GM21423 (cell line): ENCODE data around the gene CCDC183.
"Not testable (repeated sequence)": the region's sequence is repeated elsewhere in the genome, so short reads cannot be mapped to it uniquely, and the experiment has no call there.

Experiments
- ATAC-seq: cut with Tn5 transposase; IDR thresholded peaks from one replicate; pipeline ENCODE4 v1.9.1; 2021; ENCODE audit warnings: mild to moderate bottlenecking, moderate library complexity; ENCODE audit not compliant: unreplicated experiment

The CCDC183 gene

GRCh38 chr9:136784249-136784996 lies 11.7 kb upstream of the CCDC183 start:
- ATAC-seq = no peak

- no peak for ATAC-seq
Measured at GRCh38 chr9:136784997-136785361, 11.2 kb upstream of the CCDC183 start.

- not testable (repeated sequence) for ATAC-seq
Measured at GRCh38 chr9:136785565-136786355, 10.4 kb upstream of the CCDC183 start.

GRCh38 chr9:136786451-136786850 lies 9.7 kb upstream of the CCDC183 start:
- ATAC-seq = no peak

DNA sequence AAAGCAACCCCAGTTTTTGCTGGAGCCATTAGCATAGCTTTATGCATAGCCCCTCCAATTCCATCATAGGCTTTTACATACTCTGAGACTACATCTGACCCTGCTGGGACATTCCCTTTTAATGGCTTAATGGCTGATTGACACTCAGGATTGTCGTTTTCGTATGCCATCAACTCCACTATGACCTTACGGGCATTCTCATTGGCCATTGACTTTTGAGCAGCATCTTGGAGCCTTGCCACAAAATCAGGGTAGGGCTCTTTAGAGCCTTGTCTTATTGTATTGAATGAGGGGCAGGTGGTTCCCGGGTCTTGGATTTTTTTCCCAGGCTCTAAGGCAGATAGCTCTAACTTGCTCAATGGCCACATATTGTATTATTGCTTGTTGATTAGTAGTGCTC lies 9.2 kb upstream of the CCDC183 start:
- ATAC-seq = not testable (repeated sequence)

GRCh38 chr9:136787690-136788400 lies 8.3 kb upstream of the CCDC183 start:
- ATAC-seq = no peak

GRCh38 chr9:136788644-136789522 lies 7.3 kb upstream of the CCDC183 start:
- ATAC-seq = not testable (repeated sequence)

DNA sequence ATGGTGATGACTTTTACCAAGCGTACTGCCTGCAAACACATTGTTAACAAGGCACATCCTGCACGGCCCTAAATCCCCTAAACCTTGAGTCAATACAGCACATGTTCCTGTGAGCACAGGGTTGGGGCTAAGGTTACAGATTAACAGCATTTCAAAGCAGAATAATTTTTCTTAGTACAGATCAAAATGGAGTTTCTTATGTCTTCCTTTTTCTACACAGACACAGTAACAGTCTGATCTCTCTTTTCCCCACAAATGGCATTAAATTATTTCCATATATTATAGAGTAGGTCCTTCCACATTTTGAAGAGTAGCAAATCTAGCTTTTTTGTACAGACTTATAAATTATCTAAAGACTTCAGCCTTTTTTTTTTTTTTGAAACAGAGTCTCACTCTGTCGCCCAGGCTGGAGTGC lies 6.6 kb upstream of the CCDC183 start:
- ATAC-seq = no peak

DNA sequence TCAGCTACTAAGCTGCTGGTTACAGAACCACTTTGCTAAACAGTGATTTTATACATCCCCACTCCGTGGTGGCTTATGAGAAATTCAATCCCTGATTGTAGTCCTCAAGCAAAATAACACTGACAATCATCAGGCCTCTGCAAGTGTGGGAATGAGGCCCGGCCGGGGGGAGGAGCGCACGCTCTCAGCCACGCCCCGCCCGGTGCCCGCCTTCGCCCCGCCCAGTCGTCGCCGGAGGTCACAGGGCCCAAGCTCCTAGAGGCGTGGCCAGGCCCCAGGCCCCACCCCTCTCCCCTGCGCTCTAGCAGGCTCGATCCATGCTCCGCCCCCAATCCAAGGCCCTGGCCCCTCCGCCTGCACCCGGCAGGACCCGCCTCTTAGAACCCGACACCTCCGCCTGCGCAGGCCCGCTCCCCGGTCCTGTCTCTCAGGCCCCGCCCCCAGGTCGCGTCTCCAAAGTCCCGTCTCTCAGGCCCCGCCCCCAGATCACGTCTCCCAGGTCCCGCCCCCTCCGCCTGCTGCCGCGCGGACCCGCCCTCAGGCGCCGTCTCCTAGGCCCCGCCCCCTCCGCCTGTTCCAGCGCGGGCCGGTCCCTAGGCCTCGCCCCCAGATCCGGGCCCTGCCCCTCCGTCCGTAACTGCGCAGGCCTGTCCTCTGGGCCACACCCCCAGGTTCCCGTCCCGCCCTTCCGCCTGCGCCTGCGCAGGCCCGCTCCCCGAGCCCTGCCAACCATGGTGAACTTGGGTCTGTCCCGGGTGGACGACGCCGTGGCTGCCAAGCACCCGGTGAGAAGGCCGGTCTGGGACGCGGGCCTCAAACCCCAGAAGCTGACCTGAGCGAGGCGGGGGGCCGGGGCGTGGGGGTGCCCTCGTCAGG lies 5.3 kb upstream of the CCDC183 start, which contains the start of gene TMEM141:
TSS of gene TMEM141 (plus strand) at position 705 of the 876 bp plus-strand sequence. CDS start at position 732, 27 bp downstream.
- peak; percentile 84 for ATAC-seq

DNA sequence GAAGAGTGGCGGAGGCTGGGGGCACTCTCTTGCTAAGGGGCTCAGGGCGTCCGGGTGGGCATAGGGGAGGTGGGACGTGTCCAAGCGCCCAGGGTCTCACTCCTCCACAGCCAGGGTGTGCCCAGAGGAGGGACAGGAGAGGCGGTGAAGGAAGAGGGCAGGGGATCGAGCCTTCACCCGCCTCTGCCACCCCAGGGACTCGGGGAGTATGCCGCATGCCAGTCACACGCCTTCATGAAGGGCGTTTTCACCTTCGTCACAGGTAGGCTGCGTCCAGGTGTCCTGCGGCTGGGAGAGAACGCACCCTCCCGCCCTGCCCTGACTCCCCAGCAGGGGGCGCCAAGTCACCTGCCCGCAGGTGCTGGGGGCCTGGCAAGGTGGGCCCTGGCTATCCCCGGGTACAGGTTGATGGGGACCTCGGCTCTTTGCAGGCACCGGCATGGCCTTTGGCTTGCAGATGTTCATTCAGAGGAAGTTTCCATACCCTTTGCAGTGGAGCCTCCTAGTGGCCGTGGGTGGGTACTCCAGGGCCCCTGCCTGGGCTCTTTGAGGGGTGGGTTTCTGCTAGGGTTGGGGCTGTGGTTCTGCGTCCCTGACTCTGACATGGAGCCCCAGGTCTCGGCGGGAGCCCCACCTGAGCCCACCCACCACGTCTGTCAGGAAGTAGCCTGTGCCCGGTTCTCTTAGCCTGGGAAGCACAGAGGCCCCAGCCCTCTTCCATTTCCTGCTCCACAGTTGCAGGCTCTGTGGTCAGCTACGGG lies 4.4 kb upstream of the CCDC183 start:
- ATAC-seq = no peak

DNA sequence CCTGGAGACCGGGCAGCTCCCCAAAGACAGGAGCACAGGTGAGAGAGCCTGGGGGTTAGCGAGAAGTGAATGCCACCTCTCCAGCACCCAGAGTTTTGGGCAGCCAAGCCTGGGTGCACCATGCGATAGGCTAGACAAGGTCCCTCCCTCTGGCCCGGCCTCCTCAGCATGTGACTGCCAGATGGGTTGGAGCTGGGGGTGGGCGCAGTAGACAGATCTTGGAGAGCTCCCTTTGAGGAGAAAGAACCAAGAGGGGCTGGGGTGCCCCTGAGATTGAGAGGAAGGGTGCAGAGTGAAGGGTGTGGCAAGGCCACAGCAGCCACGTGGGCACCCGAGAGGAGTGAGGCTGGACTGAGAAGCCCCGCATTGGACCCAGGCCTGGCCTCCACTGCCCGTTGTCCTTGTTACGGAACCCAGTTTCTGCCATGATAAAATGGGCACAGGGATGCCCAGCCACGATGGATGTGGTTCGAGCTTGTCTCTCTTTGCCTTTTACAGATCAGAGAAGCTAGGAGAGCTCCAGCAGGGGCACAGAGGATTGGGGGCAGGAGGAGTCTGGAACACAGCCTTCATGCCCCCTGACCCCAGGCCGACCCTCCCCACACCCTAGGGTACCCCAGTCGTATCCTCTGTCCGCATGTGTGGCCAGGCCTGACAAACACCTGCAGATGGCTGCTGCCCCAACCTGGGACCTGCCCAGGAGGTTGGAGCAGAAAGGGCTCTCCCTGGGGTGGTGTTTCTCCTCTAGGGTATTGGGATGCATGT lies 3.6 kb upstream of the CCDC183 start:
- ATAC-seq = no peak

DNA sequence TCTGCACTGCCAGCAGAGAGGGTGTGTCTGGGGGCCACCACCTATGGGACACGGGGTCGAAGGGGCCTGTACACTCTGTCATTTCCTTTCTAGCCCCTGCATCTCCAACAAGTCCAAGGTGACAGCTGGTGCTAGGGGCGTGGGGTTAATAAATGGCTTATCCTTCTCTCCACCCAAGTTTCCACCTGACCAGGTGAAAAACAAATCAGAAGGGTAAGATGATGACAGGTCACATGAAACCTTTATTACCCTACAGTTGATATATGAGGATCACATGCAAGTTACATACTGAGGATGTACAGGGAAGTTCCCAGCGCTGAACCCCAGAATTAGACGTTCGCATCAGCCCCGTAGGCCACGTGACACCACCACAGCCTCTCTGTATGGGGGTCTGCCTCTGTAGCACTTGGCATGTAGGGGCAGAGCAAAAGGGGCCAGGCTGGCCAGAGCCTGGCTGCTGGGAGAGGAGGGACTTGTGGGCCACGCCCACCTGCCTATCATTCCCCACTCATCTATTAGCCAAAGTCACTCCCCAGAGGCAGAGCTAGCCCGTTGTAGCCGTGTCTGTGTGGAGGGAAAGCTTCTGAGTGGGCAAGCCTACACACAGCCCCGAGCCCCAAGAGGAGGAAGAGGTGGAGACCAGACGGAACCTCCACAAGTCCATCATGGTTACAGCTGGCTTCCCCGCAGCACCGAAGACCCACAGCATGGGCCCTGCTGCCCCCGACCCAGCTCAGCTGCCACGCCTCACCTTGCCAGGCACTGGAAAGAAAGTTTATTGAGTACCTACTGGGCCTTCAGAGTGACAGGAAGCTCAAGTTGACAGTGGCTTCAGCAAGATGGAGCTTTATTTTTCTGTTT lies 2.8 kb upstream of the CCDC183 start:
- ATAC-seq = no peak

DNA sequence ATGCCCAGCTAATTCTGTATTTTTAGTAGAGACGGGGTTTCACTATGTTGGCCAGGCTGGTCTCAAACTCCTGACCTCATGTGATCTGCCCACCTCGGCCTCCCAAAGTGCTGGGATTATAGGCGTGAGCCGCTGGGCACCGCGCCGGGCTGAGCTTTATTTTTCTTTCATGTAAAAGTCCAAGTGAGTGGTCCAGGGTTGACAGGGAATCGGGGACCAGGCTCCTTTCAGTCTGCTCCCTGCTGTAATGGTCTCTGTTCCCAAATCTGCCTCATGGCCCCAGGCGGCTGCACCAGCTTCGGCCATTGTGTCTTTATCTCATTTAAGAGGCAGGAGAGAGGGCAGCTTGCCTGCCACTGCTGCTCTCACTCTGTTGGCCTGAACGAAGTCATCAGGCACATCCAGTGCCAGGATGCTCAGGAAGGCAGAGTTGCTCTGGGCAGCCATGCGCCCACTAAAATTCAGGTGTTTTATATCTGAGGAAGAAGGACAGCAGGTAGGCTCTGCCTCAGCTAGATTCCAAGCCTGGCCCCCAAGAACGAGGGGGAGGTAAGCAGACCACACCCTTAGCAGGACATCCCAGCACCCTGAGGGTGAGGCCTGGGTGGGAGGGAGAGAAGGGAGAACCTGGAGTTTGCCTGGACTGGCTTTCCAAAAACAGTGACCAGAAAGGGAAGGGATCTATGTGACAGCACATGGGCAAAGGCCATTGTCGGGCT lies 1.7 kb upstream of the CCDC183 start:
- ATAC-seq = no peak

GRCh38 chr9:136795000-136795348 lies 1.2 kb upstream of the CCDC183 start:
- no peak for ATAC-seq

- ATAC-seq = not testable (repeated sequence)
Measured at GRCh38 chr9:136796775-136797347, 723 bp downstream of the CCDC183 start.

DNA sequence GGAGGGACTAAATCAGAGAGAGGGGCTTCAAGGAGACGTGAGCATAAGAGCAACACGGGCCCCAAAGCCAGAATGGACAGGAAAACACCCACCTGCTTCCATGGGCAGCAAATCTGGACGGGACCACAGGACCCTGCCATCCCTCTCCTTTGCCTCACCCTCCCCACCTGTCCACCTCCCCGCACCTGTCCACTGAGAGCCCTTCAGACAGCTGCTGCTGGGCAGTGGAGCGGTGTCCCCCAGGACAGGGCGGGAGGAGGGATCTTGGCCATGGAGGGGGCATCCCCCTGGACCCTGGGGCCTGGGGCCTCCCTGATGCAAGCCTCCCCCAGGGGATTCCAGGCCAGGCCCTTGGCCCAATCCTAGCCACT lies 2.6 kb downstream of the CCDC183 start:
- no peak for ATAC-seq
